Cardiac septum (tissue), 1 donor: ENCODE data around the gene CALCOCO1. TPM values are rescaled to one million over a fixed set of nuclear protein-coding genes. Genes with fewer than 3 reads are reported as not detected.

Experiments used
- DNase-seq: peaks from one replicate; pipeline ENCODE4 v3.0.0-alpha.2; 2020; ENCODE audit warnings: low spot score
- intact Hi-C: fragments of 100-400 bp; cut with DNase I; formaldehyde crosslinking; loops from one replicate; pipeline ENCODE4 v1.14.0; 2022
- total RNA-seq: library from RNA; stranded (reverse); fragmentation: NEBNext Ultra II Directional; extraction: Animal tissue kit (Norgen Biotek cat#: 25700); gene quantifications from one replicate; pipeline ENCODE4 v1.2.1, GENCODE V29; 2021
- donor health status: DM: no; HTN: no; CAD: no.

The CALCOCO1 gene
- total RNA-seq, 1 donor from 2014 or later, result 158 TPM

GRCh38 chr12:53676656-53677015 lies 50.6 kb downstream of the CALCOCO1 start:
- DNase-seq, result peak; percentile 77

GRCh38 chr12:53675701-53676607 lies 51.3 kb downstream of the CALCOCO1 start, which contains the start of gene ATP5MC2:
TSS of gene ATP5MC2 (minus strand) at chr12:53676083. CDS start at chr12:53672614, 3,469 bp downstream.
- DNase-seq, result peak; percentile 99
- intact Hi-C loops, result loop anchor here (1.0 kb wide), 2 partner anchors 50 to 133 kb away; partner anchors contain the start of gene ATF7

More at GRCh38 chr12:53676656-53677015, 50.6 kb downstream of the CALCOCO1 start:
- intact Hi-C loops, result loop anchor here (1.0 kb wide), 2 partner anchors 50 to 133 kb away; partner anchors contain the start of gene ATF7

- intact Hi-C loops, result no loop called here
- no peak for DNase-seq
These were observed 52.1 kb downstream of the CALCOCO1 start for GRCh38 chr12:53674977-53675700.

- intact Hi-C loops, result no loop called here
- DNase-seq, result no peak
These were observed 56.3 kb downstream of the CALCOCO1 start for GRCh38 chr12:53670971-53671370.

- intact Hi-C loops, result no loop called here
- DNase-seq, result no peak
These were observed 56.9 kb downstream of the CALCOCO1 start for GRCh38 chr12:53670308-53670707.

- intact Hi-C loops, result no loop called here
- no peak for DNase-seq
These were observed 60.2 kb downstream of the CALCOCO1 start for GRCh38 chr12:53667080-53667479.

GRCh38 chr12:53664936-53665335 lies 62.3 kb downstream of the CALCOCO1 start:
- intact Hi-C loops, result no loop called here
- DNase-seq, result no peak

GRCh38 chr12:53664191-53664590 lies 63.1 kb downstream of the CALCOCO1 start:
- intact Hi-C loops, result no loop called here
- no peak for DNase-seq

- intact Hi-C loops, result no loop called here
- peak; percentile 77 for DNase-seq
These were observed 67.2 kb downstream of the CALCOCO1 start for GRCh38 chr12:53660041-53660440.

GRCh38 chr12:53659571-53659981 lies 67.7 kb downstream of the CALCOCO1 start:
- intact Hi-C loops, result loop anchor here (2.0 kb wide), 1 partner anchor 33 kb away; the partner anchor contains the start of gene ATF7
- DNase-seq, result no peak

- no peak for DNase-seq
- intact Hi-C loops, result loop anchor here (2.0 kb wide), 1 partner anchor 32 kb away; the partner anchor contains the start of gene ATF7
These were observed 68.2 kb downstream of the CALCOCO1 start for GRCh38 chr12:53659011-53659551.

Other genes with a start within 250 kb of the CALCOCO1 start
- gene MAP3K12, start 228.0 kb downstream of the CALCOCO1 start, total RNA-seq, result 7.0 TPM
- 11.6 TPM for gene TARBP2, start 226.2 kb downstream of the CALCOCO1 start, total RNA-seq
- not detected for gene NPFF, start 220.0 kb downstream of the CALCOCO1 start, total RNA-seq
- gene ATF7, start 101.1 kb downstream of the CALCOCO1 start, total RNA-seq, result 33.5 TPM
- 365 TPM for gene ATP5MC2, start 51.4 kb downstream of the CALCOCO1 start, total RNA-seq
- gene CISTR, start 24.5 kb upstream of the CALCOCO1 start, total RNA-seq, result 0.75 TPM
- gene HOXC13, start 211.4 kb upstream of the CALCOCO1 start, total RNA-seq, result not detected
- gene HOXC12, start 227.5 kb upstream of the CALCOCO1 start, total RNA-seq, result not detected
- gene HOXC11, start 245.7 kb upstream of the CALCOCO1 start, total RNA-seq, result not detected
- gene HOTAIR, start 247.5 kb upstream of the CALCOCO1 start, total RNA-seq, result not detected